ENCODE measurements around the gene PCK2. TPM values are rescaled to one million over a fixed set of nuclear protein-coding genes. Genes with fewer than 3 reads are reported as not detected.

Gene PCK2
- total RNA-seq, 2 experiments from 2014 or later, result 90.3 to 93.1 TPM

GRCh38 chr14:24086193-24086955 is 7.7 kb upstream of the PCK2 start:
- H3K27ac Mint-ChIP-seq, result no peak overlapping the region
- peaks cover 10% of the 10 kb centered on the region for H3K4me1 Mint-ChIP-seq (ENCODE audit: low read depth)
- H3K9me3 Mint-ChIP-seq, result no peaks in the 10 kb centered on the region
- DNase-seq, result no peak
- H3K4me3 Mint-ChIP-seq, result no peak overlapping the region
- no peaks in the 10 kb centered on the region for H3K36me3 Mint-ChIP-seq (ENCODE audit: low read depth)
- ATAC-seq, result no peak
- POLR2A ChIA-PET, result interaction anchor here (1.0 to 1.3 kb wide), 2 partner anchors 9 to 25 kb away, joined by 3 to 4 read pairs; no protein-coding TSS in a partner anchor
- CTCF ChIA-PET, result interaction anchor here (1.0 to 9.1 kb wide), 4 partner anchors 9 to 40 kb away, joined by 3 to 127 read pairs (median 20); no protein-coding TSS in a partner anchor
- no peaks in the 10 kb centered on the region for H3K27me3 Mint-ChIP-seq
- intact Hi-C loops (cut with micrococcal nuclease), result no loop called here
- no peak for TF ChIP-seq CTCF (IDR thresholded peaks at IDR 0.05)

GRCh38 chr14:24087004-24087403 is 7.1 kb upstream of the PCK2 start:
- DNase-seq, result no peak
- no peaks in the 10 kb centered on the region for H3K27me3 Mint-ChIP-seq
- H3K36me3 Mint-ChIP-seq (ENCODE audit: low read depth), result no peaks in the 10 kb centered on the region
- H3K27ac Mint-ChIP-seq, result no peak overlapping the region
- TF ChIP-seq CTCF (IDR thresholded peaks at IDR 0.05), result no peak
- no peak overlapping the region for H3K4me3 Mint-ChIP-seq
- POLR2A ChIA-PET, result no interaction called here
- no peak for ATAC-seq
- intact Hi-C loops (cut with micrococcal nuclease), result no loop called here
- CTCF ChIA-PET, result interaction anchor here (1.2 to 9.1 kb wide), 2 partner anchors 8 to 28 kb away, joined by 5 to 127 read pairs; no protein-coding TSS in a partner anchor
- peaks cover 7% of the 10 kb centered on the region for H3K4me1 Mint-ChIP-seq (ENCODE audit: low read depth)
- H3K9me3 Mint-ChIP-seq, result no peaks in the 10 kb centered on the region

- H3K4me3 Mint-ChIP-seq, result no peak overlapping the region
- CTCF ChIA-PET, result interaction anchor here (1.2 to 11.2 kb wide), 2 partner anchors 27 to 29 kb away, joined by 3 to 345 read pairs; partner anchors contain the start of genes DCAF11 and NRL
- H3K36me3 Mint-ChIP-seq (ENCODE audit: low read depth), result no peaks in the 10 kb centered on the region
- no peaks in the 10 kb centered on the region for H3K27me3 Mint-ChIP-seq
- no peak for TF ChIP-seq CTCF (IDR thresholded peaks at IDR 0.05)
- H3K9me3 Mint-ChIP-seq, result no peaks in the 10 kb centered on the region
- no peak overlapping the region for H3K27ac Mint-ChIP-seq
- POLR2A ChIA-PET, result no interaction called here
- intact Hi-C loops (cut with micrococcal nuclease), result no loop called here
- DNase-seq (no peak), ATAC-seq (no peak)
- peaks cover 6% of the 10 kb centered on the region for H3K4me1 Mint-ChIP-seq (ENCODE audit: low read depth)
Observed at GRCh38 chr14:24088095-24088494, 6.0 kb upstream of the PCK2 start.

- CTCF ChIA-PET, result interaction anchor here (0.7 to 11.2 kb wide), 22 partner anchors 9 to 202 kb away, joined by 3 to 345 read pairs (median 6); partner anchors contain the start of genes CARMIL3, CPNE6, DCAF11 and FITM1
- DNase-seq (no peak), ATAC-seq (no peak)
- Mint-ChIP-seq H3K9me3 (no peaks in the 10 kb centered on the region), H3K36me3 (ENCODE audit: low read depth) (peaks cover 2% of the 10 kb centered on the region), H3K4me3 (no peak overlapping the region), H3K27me3 (no peaks in the 10 kb centered on the region), H3K4me1 (ENCODE audit: low read depth) (peaks cover 12% of the 10 kb centered on the region), H3K27ac (no peak overlapping the region)
- POLR2A ChIA-PET, result interaction anchor here (0.7 to 9.0 kb wide), 7 partner anchors 8 to 73 kb away, joined by 3 to 57 read pairs (median 4); no protein-coding TSS in a partner anchor
- intact Hi-C loops (cut with micrococcal nuclease), result loop anchor here (1.0 to 5.0 kb wide), 2 partner anchors 32 to 78 kb away; no protein-coding TSS in a partner anchor
- TF ChIP-seq CTCF (IDR thresholded peaks at IDR 0.05), result no peak
Observed at GRCh38 chr14:24089890-24090289, 4.2 kb upstream of the PCK2 start.

GRCh38 chr14:24092110-24092504 is 2.0 kb upstream of the PCK2 start:
- intact Hi-C loops (cut with micrococcal nuclease), result loop anchor here (5.0 kb wide), 1 partner anchor 80 kb away; no protein-coding TSS in a partner anchor
- POLR2A ChIA-PET, result interaction anchor here (3.3 to 9.0 kb wide), 5 partner anchors 10 to 69 kb away, joined by 25 to 80 read pairs (median 44); partner anchors contain the start of genes DCAF11, IRF9 and NRL
- H3K4me3 Mint-ChIP-seq, result no peak overlapping the region
- no peak for TF ChIP-seq CTCF (IDR thresholded peaks at IDR 0.05)
- no peaks in the 10 kb centered on the region for H3K9me3 Mint-ChIP-seq
- H3K27ac Mint-ChIP-seq, result peak overlapping the region; percentile 9
- ATAC-seq (no peak), DNase-seq (no peak)
- H3K4me1 Mint-ChIP-seq (ENCODE audit: low read depth), result peaks cover 24% of the 10 kb centered on the region
- CTCF ChIA-PET, result interaction anchor here (0.8 to 11.2 kb wide), 12 partner anchors 12 to 340 kb away, joined by 3 to 345 read pairs (median 18); partner anchors contain the start of genes CARMIL3, CPNE6, DCAF11 and IRF9
- H3K36me3 Mint-ChIP-seq (ENCODE audit: low read depth), result peaks cover 21% of the 10 kb centered on the region
- no peaks in the 10 kb centered on the region for H3K27me3 Mint-ChIP-seq

Measured in activated CD8-positive, alpha-beta T cell treated with anti-CD3 and anti-CD28 coated beads for 36 hours (primary cell).